MM.1S (cell line): ENCODE data around the gene KLHL28.
A peak's percentile ranks its signal among the peaks of the same experiment; 100 is the strongest.

ENCODE experiments used
- DNase-seq: peaks from one replicate; pipeline ENCODE4 v3.0.0-alpha.2; 2015
- H2AFZ ChIP-seq: fragments of 300-600 bp; sonication (generic); 2 replicates; pipeline ENCODE4 v1.6.0; 2016; ENCODE audit warnings: antibody characterized with exemption, low read length
- H3F3A ChIP-seq: fragments of 300-600 bp; sonication (generic); 2 replicates; pipeline ENCODE4 v1.6.1; 2016; ENCODE audit warnings: mild to moderate bottlenecking, antibody characterized with exemption, low read length, moderate library complexity, mixed read lengths; ENCODE audit not compliant: insufficient read depth
- H3K27ac ChIP-seq: fragments of 300-600 bp; sonication (generic); 2 replicates; pipeline ENCODE4 v1.5.1; 2016; ENCODE audit warnings: mild to moderate bottlenecking, low read length
- H3K27me3 ChIP-seq: fragments of 300-600 bp; sonication (generic); replicated peaks from 2 replicates; pipeline ENCODE4 v1.6.0; 2016; ENCODE audit warnings: low read length; ENCODE audit not compliant: insufficient read depth
- H3K36me3 ChIP-seq: fragments of 300-600 bp; sonication (generic); replicated peaks from 2 replicates; pipeline ENCODE4 v1.6.1; 2016; ENCODE audit warnings: mild to moderate bottlenecking, low read length, mixed read lengths; ENCODE audit not compliant: insufficient read depth
- H3K4me1 ChIP-seq: fragments of 300-600 bp; sonication (generic); 2 replicates; pipeline ENCODE4 v1.6.1; 2016; ENCODE audit warnings: low read length, mixed read lengths
- H3K4me2 ChIP-seq: fragments of 300-600 bp; sonication (generic); 2 replicates; pipeline ENCODE4 v1.6.0; 2016; ENCODE audit warnings: low read depth, low read length
- H3K4me3 ChIP-seq: fragments of 300-600 bp; sonication (generic); 2 replicates; pipeline ENCODE4 v1.5.1; 2016; ENCODE audit warnings: low read length, mixed read lengths
- H3K79me2 ChIP-seq: fragments of 300-600 bp; sonication (generic); 2 replicates; pipeline ENCODE4 v1.6.1; 2016; ENCODE audit warnings: mixed run types, low read length, mixed read lengths
- H3K9ac ChIP-seq: fragments of 300-600 bp; sonication (generic); 2 replicates; pipeline ENCODE4 v1.6.1; 2016; ENCODE audit warnings: low read length, mixed read lengths
- H3K9me2 ChIP-seq: fragments of 300-600 bp; sonication (generic); replicated peaks from 2 replicates; pipeline ENCODE4 v1.6.1; 2016; ENCODE audit warnings: mild to moderate bottlenecking, low read length, mixed read lengths; ENCODE audit not compliant: insufficient read depth
- H3K9me3 ChIP-seq: fragments of 300-600 bp; sonication (generic); replicated peaks from 2 replicates; pipeline ENCODE4 v1.6.1; 2016; ENCODE audit warnings: mild to moderate bottlenecking, low read length, mixed read lengths; ENCODE audit not compliant: insufficient read depth
- H4K20me1 ChIP-seq: fragments of 300-600 bp; sonication (generic); 2 replicates; pipeline ENCODE4 v1.6.1; 2016; ENCODE audit warnings: mild to moderate bottlenecking, low read length, moderate library complexity, mixed read lengths; ENCODE audit not compliant: insufficient read depth
- CTCF ChIP-seq: fragments of 300-600 bp; sonication (generic); IDR thresholded peaks from 2 replicates; pipeline ENCODE4 v1.5.1; 2016; ENCODE audit warnings: antibody characterized with exemption, low read length, mixed read lengths
- EZH2 ChIP-seq: fragments of 300-600 bp; sonication (generic); optimal IDR thresholded peaks from 2 replicates; pipeline ENCODE3; 2017; ENCODE audit warnings: low read depth, mild to moderate bottlenecking, antibody characterized with exemption, low read length, mixed read lengths
- EZH2phosphoT487 ChIP-seq: fragments of 300-600 bp; sonication (generic); IDR thresholded peaks from 2 replicates; pipeline ENCODE4 v1.6.1; 2018; ENCODE audit warnings: antibody characterized with exemption, low read length

The KLHL28 gene

DNA sequence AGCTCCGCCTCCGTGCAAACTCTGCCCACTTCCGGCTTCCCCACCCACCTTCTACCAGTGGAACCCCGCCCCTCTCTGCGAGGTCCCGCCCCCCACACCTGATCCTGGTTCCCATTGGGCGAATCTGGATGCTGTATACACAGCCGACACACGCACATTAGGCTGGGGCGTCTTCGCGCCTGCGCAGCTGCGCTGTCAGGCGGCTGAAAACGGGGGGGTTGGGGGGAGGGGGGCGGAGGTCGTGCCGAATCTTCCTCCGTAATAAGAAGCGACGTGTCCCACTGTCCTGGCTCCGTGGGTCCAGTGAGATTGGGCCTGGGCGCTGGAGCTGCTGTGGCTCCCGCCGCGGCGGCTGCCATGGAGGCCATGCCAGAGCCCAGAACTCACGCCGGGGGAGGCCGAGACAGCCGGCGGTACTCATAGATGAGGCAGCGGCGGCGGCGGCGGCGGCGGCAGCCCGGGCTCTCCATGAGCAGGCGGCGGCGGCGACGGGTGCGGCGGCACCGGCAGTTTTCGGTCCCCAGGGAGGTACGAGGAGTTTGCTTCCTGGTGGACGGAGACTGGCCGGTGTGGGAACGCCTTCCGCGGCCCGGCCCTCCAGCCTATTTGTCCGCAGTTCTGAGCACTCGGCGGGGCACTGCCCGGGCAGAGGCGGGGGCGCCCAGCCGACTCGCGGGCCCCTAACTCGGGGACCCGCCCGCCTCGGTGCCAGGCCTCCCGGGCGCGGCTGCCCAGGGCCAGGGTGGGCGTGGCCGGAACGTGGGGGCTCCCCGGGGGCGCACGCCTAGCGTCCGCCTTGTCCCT lies 64.5 kb downstream of the KLHL28 start:
- peak overlapping the region; percentile 80 for H2AFZ ChIP-seq
- no peaks in the 10 kb centered on the region for H4K20me1 ChIP-seq
- H3K27me3 ChIP-seq, result no peaks in the 10 kb centered on the region
- no peaks in the 10 kb centered on the region for H3K36me3 ChIP-seq
- TF ChIP-seq CTCF, result no peak
- no peak for TF ChIP-seq EZH2phosphoT487
- no peak for TF ChIP-seq EZH2
- H3K9ac ChIP-seq, result peak overlapping the region; percentile 66
- H3K79me2 ChIP-seq, result no peaks in the 10 kb centered on the region
- H3F3A ChIP-seq, result no peaks in the 10 kb centered on the region
- H3K9me3 ChIP-seq, result no peaks in the 10 kb centered on the region
- no peaks in the 10 kb centered on the region for H3K9me2 ChIP-seq
- H3K4me2 ChIP-seq, result peak overlapping the region; percentile 70
- peak overlapping the region; percentile 62; the same call in 1 of the 2 replicates for H3K27ac ChIP-seq
- peak overlapping the region; percentile 63 for H3K4me3 ChIP-seq
- H3K4me1 ChIP-seq, result no peaks in the 10 kb centered on the region
- peak; percentile 88 for DNase-seq

- Histone ChIP-seq H3K9me2 (no peaks in the 10 kb centered on the region), H3K9ac (no peak overlapping the region), H3K4me1 (no peaks in the 10 kb centered on the region), H3F3A (no peaks in the 10 kb centered on the region), H3K4me3 (peak overlapping the region; percentile 20; the same call in 1 of the 2 replicates), H3K4me2 (peak overlapping the region; percentile 27; the same call in 1 of the 2 replicates), H3K9me3 (no peaks in the 10 kb centered on the region), H2AFZ (peak overlapping the region; percentile 51; the same call in 1 of the 2 replicates), H3K79me2 (no peaks in the 10 kb centered on the region), H3K27ac (no peak overlapping the region), H3K27me3 (no peaks in the 10 kb centered on the region), H3K36me3 (no peaks in the 10 kb centered on the region), H4K20me1 (no peaks in the 10 kb centered on the region)
- no peak for DNase-seq
- TF ChIP-seq CTCF (no peak), EZH2phosphoT487 (no peak), EZH2 (no peak)
These were observed 65.3 kb downstream of the KLHL28 start for GRCh38 chr14:44896275-44897040.

DNA sequence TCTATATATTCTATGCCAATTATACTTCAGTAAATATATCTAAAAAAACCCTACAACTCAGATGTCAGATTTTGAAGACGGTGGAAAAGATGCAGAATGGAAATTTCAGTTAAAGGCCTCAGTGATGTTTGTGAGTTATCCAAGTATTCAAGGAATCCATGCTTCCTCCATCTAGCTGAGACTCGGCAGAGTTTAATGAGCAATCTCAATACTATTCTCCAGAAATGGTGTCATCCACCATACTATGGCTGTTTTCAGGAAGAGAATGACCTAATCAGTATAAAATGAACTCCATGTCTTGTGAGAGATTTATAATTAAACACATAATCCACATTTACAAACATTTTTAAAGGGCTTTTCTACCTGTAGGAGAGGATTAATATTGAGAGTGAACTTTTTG lies 66.0 kb downstream of the KLHL28 start:
- no peak overlapping the region for H2AFZ ChIP-seq

More for the DNA sequence above, 66.0 kb downstream of the KLHL28 start:
- Histone ChIP-seq H3K9ac (no peak overlapping the region), H3K79me2 (no peaks in the 10 kb centered on the region), H3K9me2 (no peaks in the 10 kb centered on the region), H3K4me2 (no peak overlapping the region), H3K4me3 (no peak overlapping the region), H3K9me3 (no peaks in the 10 kb centered on the region), H3F3A (no peaks in the 10 kb centered on the region), H3K36me3 (no peaks in the 10 kb centered on the region), H3K4me1 (no peaks in the 10 kb centered on the region), H3K27ac (no peak overlapping the region), H4K20me1 (no peaks in the 10 kb centered on the region), H3K27me3 (no peaks in the 10 kb centered on the region)
- DNase-seq, result no peak
- no peak for TF ChIP-seq EZH2
- no peak for TF ChIP-seq EZH2phosphoT487
- no peak for TF ChIP-seq CTCF
